ENCODE data around the gene LIN7B.

GRCh38 chr19:49067554-49067953 lies 46.6 kb upstream of the LIN7B start:
- no peak for TF ChIP-seq CTCF (conservative IDR thresholded peaks at IDR 0.05; ENCODE audit: low read depth in 2 of 2)
- no peak for TF ChIP-seq EZH2 (IDR thresholded peaks at IDR 0.05; ENCODE audit: low read depth, unreplicated experiment)
- no peak for TF ChIP-seq EZH2phosphoT487 (IDR thresholded peaks at IDR 0.05; ENCODE audit: unreplicated experiment)
- no peak for TF ChIP-seq POLR2AphosphoS5 (IDR thresholded peaks at IDR 0.05; ENCODE audit: low read depth)
- TF ChIP-seq ZNF331 (CRISPR knock-in tag; IDR thresholded peaks at IDR 0.05; ENCODE audit: low read depth): no peak

Measured in GM23338 (cell line).